ENCODE results near the gene ADGRD2. TPM values are rescaled to one million over a fixed set of nuclear protein-coding genes. Genes with fewer than 3 reads are reported as not detected.

The ADGRD2 gene
- total and polyA plus RNA-seq, 9 of the 15 experiments (the other 6 are each of a cell fraction or from before 2014, with no cell fraction given), result not detected

DNA sequence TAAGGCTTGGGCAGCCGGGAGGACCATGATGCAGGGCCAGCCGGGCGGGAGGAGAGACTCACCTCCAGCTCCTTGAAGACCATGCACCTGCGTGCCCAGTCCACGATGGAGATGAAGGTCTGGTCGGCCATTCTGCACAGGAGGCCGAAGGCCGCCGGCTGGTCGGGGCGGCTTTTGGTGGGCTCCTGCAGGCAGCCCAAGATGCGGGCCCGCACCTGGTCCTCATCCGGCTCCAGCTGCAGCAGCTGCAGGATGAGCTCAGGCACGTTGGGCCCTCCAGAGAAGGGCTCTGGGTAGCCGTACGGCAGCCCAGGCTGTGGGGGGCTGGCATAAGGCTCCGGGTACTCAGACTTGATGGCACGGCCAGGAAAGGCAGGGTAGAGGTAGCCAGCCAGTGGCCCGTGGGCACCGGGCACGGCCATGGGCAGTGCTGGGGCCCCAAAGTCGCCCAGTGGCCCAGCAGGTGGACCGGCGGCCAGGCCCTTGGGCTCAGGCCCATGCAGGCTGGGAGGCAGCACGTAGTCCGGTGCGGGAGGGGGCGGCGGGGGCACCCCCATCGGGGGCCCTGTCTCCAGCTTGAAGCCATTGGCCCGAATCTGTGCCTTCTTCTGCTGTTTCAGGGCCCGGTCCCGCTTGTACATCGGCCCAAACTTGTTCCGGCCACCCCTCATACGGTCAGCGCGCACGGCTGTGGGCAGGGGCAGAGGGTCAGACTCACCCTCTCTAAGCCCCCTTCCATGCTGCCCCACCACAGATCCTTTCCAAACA is 50.0 kb downstream of the ADGRD2 start:
- Histone ChIP-seq H3K79me2 (ENCODE audit: control insufficient read depth, insufficient read depth, low read length) (no peaks in the 10 kb centered on the region), H3K27ac (ENCODE audit: extremely low read depth, low read depth, low read length) (no peak overlapping the region), H3K27me3 (ENCODE audit: control insufficient read depth in 2 of 2, insufficient read depth in 2 of 2, low read length in 2 of 2) (peaks cover 32 to 80% of the 10 kb centered on the region in 2 experiments; a peak in 4 of 5 replicates), H3K9ac (ENCODE audit: insufficient read depth in 1 of 2, low read depth in 2 of 2, low read length in 2 of 2) (no peak overlapping the region), H3K4me1 (replicated peaks in 1 of 2; ENCODE audit: control insufficient read depth in 2 of 2, insufficient read depth in 2 of 2, low read length in 2 of 2) (peaks cover 8 to 46% of the 10 kb centered on the region in 2 experiments; a peak in 3 of 5 replicates), H4K20me1 (replicated peaks; ENCODE audit: control insufficient read depth, insufficient read depth, low read length) (peaks cover 20% of the 10 kb centered on the region; the same call in 1 of the 2 replicates), H2AFZ (ENCODE audit: low read depth, low read length) (no peak overlapping the region), H3K9me3 (replicated peaks; ENCODE audit: control insufficient read depth, insufficient read depth, low read depth, low read length) (no peaks in the 10 kb centered on the region), H3K4me3 (no peak overlapping the region), H3K4me2 (ENCODE audit: insufficient read depth, low read length) (no peak overlapping the region), H3K9me1 (ENCODE audit: control insufficient read depth, insufficient read depth, low read length) (no peaks in the 10 kb centered on the region), H3K36me3 (ENCODE audit: control insufficient read depth, insufficient read depth, low read length) (no peaks in the 10 kb centered on the region)
- no peak for FAIRE-seq
- WGBS (ENCODE audit: insufficient coverage, low coverage, missing lambda C conversion rate), result 21% methylated on average over 33 of the region's 40 CpGs
- in situ Hi-C loops (cut with MboI) (no loop called here), intact Hi-C loops (cut with micrococcal nuclease) (no loop called here)
- ATAC-seq, result no peak
- POLR2A ChIA-PET, result no interaction called here
- CTCF ChIA-PET (ENCODE audit: low intra/inter-chr PET ratio), result no interaction called here
- no TSS peak for BruUV-seq (replicated peaks)
- no peak for DNase-seq (ENCODE audit: extremely low read depth in 1 of 4, low spot score in 3 of 4)
- no peak for TF ChIP-seq ZNF311 (CRISPR knock-in tag; IDR thresholded peaks at IDR 0.05)
- TF ChIP-seq ZBTB1 (CRISPR knock-in tag; IDR thresholded peaks at IDR 0.05; ENCODE audit: borderline replicate concordance, low read depth), result no peak
- TF ChIP-seq CBX8 (IDR thresholded peaks at IDR 0.05; ENCODE audit: borderline replicate concordance, extremely low read depth, low read depth, low read length, poor library complexity, severe bottlenecking), result no peak
- TF ChIP-seq PRDM10 (IDR thresholded peaks at IDR 0.05; ENCODE audit: partially characterized antibody), result no peak
- no peak for TF ChIP-seq NR2F6 (CRISPR knock-in tag; IDR thresholded peaks at IDR 0.05)
- no peak for TF ChIP-seq ETV6 (IDR thresholded peaks at IDR 0.05; ENCODE audit: borderline replicate concordance in 1 of 2, low read depth in 2 of 2, low read length in 1 of 2)
- TF ChIP-seq ETV6 (CRISPR knock-in tag; IDR thresholded peaks at IDR 0.05; ENCODE audit: borderline replicate concordance), result no peak
- no peak for TF ChIP-seq ZNF224 (CRISPR knock-in tag; IDR thresholded peaks at IDR 0.05)
- TF ChIP-seq PKNOX1 (IDR thresholded peaks at IDR 0.05), result no peak
- TF ChIP-seq MEF2A (IDR thresholded peaks at IDR 0.05; ENCODE audit: control insufficient read depth, low read depth, low read length), result no peak
- no peak for TF ChIP-seq LEF1 (IDR thresholded peaks at IDR 0.05)
- no peak for TF ChIP-seq NR4A1 (CRISPR knock-in tag; IDR thresholded peaks at IDR 0.05)
- no peak for TF ChIP-seq NR4A1 (tag; IDR thresholded peaks at IDR 0.05)
- TF ChIP-seq ATF1 (CRISPR knock-in tag; IDR thresholded peaks at IDR 0.05), result no peak
- TF ChIP-seq ATF1 (tag; IDR thresholded peaks at IDR 0.05), result no peak
- TF ChIP-seq COPS2 (conservative IDR thresholded peaks at IDR 0.05), result no peak
- no peak for TF ChIP-seq EGR1 (conservative IDR thresholded peaks at IDR 0.05)
- TF ChIP-seq, protein P1, sequence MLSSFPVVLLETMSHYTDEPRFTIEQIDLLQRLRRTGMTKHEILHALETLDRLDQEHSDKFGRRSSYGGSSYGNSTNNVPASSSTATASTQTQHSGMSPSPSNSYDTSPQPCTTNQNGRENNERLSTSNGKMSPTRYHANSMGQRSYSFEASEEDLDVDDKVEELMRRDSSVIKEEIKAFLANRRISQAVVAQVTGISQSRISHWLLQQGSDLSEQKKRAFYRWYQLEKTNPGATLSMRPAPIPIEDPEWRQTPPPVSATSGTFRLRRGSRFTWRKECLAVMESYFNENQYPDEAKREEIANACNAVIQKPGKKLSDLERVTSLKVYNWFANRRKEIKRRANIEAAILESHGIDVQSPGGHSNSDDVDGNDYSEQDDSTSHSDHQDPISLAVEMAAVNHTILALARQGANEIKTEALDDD (IDR thresholded peaks at IDR 0.05), result no peak
- TF ChIP-seq SMARCE1 (IDR thresholded peaks at IDR 0.05), result no peak

Measured in K562 (cell line).